ENCODE measurements around the gene SLC46A1. TPM values are rescaled to one million over a fixed set of nuclear protein-coding genes. Genes with fewer than 3 reads are reported as not detected.

SLC46A1 gene
- total and polyA plus RNA-seq, 11 donors, result 2.6 to 13.9 (median 4.6) TPM

DNA sequence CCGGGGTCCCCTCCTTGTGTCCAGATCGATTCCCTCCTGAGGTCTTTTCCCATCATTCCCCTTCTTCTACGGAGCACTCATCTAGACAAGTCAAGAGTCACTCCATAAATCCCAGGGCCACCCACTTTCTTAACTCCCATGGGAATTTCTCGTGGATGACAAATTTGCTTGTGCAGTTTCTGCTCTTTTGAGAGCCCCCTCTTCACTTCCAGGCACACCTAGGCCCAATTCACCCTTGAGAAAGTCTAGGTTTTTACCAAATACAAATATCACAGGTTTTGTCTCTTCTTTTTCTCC lies 48.2 kb downstream of the SLC46A1 start:
- peak overlapping the region; percentile 64 to 99 (median 93) for H3K4me3 ChIP-seq
- ATAC-seq, result no peak
- peak overlapping the region; percentile 83 to 97 (median 92) for H3K27ac ChIP-seq
- DNase-seq, result no peak
- 2 to 5% (median 3%) methylated on average over 4 of the region's 4 CpGs for WGBS, 4 donors
- intact Hi-C loops (cut with DNase I), result loop anchor here in 4 of 10 donors (1.0 to 2.0 kb wide), 3 partner anchors 22 to 23 kb away; partner anchors contain the start of genes IFT20 (in 3 of the 4) and TNFAIP1 (in 3 of the 4)
- peaks cover 0 to 26% (median 18%) of the 10 kb centered on the region in 12 donors for H3K4me1 ChIP-seq
- H3K27me3 ChIP-seq, result no peaks in the 10 kb centered on the region
- peaks cover 0 to 68% (median 61%) of the 10 kb centered on the region in 9 donors for H3K36me3 ChIP-seq
- no peaks in the 10 kb centered on the region for H3K9me3 ChIP-seq
- no peak for TF ChIP-seq POLR2A (IDR thresholded peaks at IDR 0.05)
- TF ChIP-seq, protein P1, sequence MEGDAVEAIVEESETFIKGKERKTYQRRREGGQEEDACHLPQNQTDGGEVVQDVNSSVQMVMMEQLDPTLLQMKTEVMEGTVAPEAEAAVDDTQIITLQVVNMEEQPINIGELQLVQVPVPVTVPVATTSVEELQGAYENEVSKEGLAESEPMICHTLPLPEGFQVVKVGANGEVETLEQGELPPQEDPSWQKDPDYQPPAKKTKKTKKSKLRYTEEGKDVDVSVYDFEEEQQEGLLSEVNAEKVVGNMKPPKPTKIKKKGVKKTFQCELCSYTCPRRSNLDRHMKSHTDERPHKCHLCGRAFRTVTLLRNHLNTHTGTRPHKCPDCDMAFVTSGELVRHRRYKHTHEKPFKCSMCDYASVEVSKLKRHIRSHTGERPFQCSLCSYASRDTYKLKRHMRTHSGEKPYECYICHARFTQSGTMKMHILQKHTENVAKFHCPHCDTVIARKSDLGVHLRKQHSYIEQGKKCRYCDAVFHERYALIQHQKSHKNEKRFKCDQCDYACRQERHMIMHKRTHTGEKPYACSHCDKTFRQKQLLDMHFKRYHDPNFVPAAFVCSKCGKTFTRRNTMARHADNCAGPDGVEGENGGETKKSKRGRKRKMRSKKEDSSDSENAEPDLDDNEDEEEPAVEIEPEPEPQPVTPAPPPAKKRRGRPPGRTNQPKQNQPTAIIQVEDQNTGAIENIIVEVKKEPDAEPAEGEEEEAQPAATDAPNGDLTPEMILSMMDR (IDR thresholded peaks at IDR 0.05), result no peak

DNA sequence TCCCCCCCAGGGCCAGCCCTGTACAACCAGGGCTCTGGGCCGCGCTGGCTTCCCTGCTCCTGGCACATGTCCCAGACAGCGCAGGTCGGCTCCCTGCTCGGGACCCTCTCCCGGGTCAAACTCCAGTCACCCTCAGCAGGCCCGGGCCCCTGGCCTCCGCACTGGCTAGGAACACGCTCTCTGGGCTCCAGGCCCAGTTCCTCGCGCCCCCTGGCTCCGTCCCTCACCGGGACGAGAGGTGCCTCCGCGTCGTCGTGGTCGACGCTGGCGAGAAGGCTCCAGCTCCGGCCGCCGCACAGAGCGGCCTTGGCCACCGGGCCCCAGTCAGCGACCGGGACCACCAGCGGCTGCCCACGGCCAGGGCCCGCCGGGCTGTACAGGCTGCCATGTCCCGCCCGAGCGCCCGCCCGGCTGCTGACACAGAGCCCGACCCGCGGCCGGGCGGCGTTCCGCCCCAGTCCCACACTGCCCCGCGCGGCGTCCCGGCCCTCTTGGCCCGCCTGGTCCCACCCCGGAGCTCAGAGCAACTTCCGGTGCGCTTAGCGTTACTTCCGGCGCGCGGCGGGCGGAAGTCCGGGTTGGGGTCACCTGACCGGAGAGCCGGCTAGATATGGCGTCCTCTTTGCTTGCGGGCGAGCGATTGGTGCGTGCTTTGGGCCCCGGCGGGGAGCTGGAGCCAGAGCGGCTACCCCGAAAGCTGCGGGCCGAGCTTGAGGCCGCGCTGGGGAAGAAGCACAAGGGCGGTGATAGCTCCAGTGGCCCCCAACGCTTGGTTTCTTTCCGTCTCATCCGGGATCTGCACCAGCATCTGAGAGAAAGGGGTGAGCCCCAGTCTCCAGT lies 48.7 kb downstream of the SLC46A1 start, which contains the start of gene POLDIP2:
Gene POLDIP2 (minus strand): TSS at position 467 of the 840 bp plus-strand sequence. CDS start 79 bp downstream, at position 388.
- peak; percentile 96 to 98 (median 96) for DNase-seq
- peak; percentile 99 to 100 (median 100) for ATAC-seq
- intact Hi-C loops (cut with DNase I), result loop anchor here in 4 of 10 donors (1.0 to 2.0 kb wide), 3 partner anchors 21 to 22 kb away; partner anchors contain the start of genes IFT20 (in 3 of the 4) and TNFAIP1 (in 3 of the 4)
- TF ChIP-seq, protein P1 (IDR thresholded peaks at IDR 0.05), result peak in 3 of 12 donors; percentile 16 to 33 (median 29)
- peak; percentile 52 to 97 for TF ChIP-seq POLR2A (IDR thresholded peaks at IDR 0.05)
- Histone ChIP-seq H3K9me3 (no peaks in the 10 kb centered on the region), H3K4me1 (peaks cover 0 to 26% (median 18%) of the 10 kb centered on the region in 12 donors), H3K27ac (peak within 1 kb of the TSS; percentile 83 to 97 (median 92)), H3K36me3 (peaks cover 0 to 68% (median 61%) of the 10 kb centered on the region in 9 donors), H3K27me3 (no peaks in the 10 kb centered on the region), H3K4me3 (peak within 1 kb of the TSS; percentile 64 to 99 (median 93))
- WGBS, 4 donors, result 0 to 2% (median 0%) methylated on average over 26 to 80 of the region's 80 CpGs

DNA sequence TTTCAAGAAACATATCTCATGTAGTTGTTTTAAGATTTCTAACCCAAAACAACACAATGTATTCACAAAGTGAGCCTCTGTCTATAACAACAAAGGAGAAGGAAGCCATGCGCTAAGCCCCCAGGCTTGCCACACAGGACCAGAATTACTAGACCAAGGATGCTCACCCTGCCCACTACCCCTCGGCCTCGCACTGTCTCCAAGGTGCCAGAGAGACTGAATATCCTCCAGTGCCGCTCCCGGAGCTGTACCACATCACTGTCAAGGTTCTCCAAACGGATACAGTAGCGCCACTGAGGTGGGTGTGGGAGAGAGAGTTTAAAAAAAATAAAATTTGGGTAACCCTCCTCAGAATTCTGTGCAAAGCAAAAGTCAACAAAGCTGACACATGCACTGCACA lies 55.7 kb downstream of the SLC46A1 start:
- no peaks in the 10 kb centered on the region for H3K27me3 ChIP-seq
- 90 to 94% (median 93%) methylated on average over 7 of the region's 7 CpGs for WGBS, 4 donors
- intact Hi-C loops (cut with DNase I), result no loop called here
- no peak overlapping the region for H3K27ac ChIP-seq
- peaks cover 0 to 36% (median 24%) of the 10 kb centered on the region in 12 donors for H3K4me1 ChIP-seq
- ATAC-seq (no peak), DNase-seq (no peak)
- TF ChIP-seq, protein P1 (IDR thresholded peaks at IDR 0.05), result no peak
- TF ChIP-seq POLR2A (IDR thresholded peaks at IDR 0.05), result no peak
- peaks cover 0 to 100% (median 96%) of the 10 kb centered on the region in 9 donors for H3K36me3 ChIP-seq
- H3K4me3 ChIP-seq, result no peak overlapping the region
- H3K9me3 ChIP-seq, result no peaks in the 10 kb centered on the region

DNA sequence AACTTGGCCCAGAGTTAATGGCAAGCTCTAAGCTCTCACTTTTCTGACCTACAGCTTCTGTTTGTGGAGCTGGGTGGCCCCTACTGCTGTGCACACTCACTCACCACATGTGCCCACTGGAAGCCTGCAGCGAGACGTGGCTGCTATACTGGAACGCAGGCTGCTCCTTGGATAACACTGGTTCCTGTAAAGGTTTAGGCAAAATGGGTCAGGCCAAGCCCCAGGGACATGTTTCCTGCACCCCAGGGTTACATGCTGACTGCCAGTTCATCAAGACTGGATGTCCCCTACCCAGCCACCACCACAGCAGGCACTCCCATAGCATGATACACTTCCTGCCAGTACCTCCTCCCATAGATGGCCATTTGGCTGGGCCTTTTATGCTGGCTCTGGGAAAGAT lies 57.0 kb downstream of the SLC46A1 start:
- DNase-seq (no peak), ATAC-seq (no peak)
- WGBS, 4 donors, result 62 to 93% (median 85%) methylated on average over 3 of the region's 3 CpGs
- intact Hi-C loops (cut with DNase I), result no loop called here
- Histone ChIP-seq H3K9me3 (no peaks in the 10 kb centered on the region), H3K4me3 (no peak overlapping the region), H3K27me3 (no peaks in the 10 kb centered on the region), H3K27ac (no peak overlapping the region), H3K36me3 (peaks cover 2 to 100% (median 96%) of the 10 kb centered on the region in 9 donors), H3K4me1 (peaks cover 0 to 45% (median 28%) of the 10 kb centered on the region in 12 donors)
- TF ChIP-seq, protein P1 (IDR thresholded peaks at IDR 0.05), result no peak
- no peak for TF ChIP-seq POLR2A (IDR thresholded peaks at IDR 0.05)

All from heart left ventricle (tissue), 16 donors.